NCI-H2107 treated with DMSO at 0.1 percent for 48 hours (cell line): ENCODE measurements around the gene MYZAP.

Source experiments
- DNase-seq: peaks from one replicate; lab custom pipeline; 2025; ENCODE audit not compliant: unreplicated experiment; lab: John Stamatoyannopoulos, UW

Gene MYZAP

DNA sequence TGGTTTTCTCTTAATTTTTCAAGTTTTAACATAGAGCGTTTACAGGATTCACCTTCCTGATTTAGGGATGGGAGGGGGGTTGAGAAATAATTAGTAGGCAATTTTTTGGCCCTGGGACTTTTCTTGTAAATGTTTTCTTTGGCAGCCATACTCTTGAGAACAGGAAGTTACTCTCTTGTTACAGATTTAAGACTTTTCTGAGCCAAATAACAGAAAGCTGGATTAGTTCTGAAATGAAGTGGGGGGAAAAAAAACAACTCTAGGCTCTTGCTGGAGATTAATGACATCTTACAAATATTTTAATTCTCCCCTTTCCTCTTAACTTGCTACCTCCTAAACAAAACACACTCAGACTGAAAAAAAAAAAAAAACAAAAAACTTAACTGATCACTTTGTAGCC is 101.0 kb downstream of the MYZAP start:
- no peak for DNase-seq

DNA sequence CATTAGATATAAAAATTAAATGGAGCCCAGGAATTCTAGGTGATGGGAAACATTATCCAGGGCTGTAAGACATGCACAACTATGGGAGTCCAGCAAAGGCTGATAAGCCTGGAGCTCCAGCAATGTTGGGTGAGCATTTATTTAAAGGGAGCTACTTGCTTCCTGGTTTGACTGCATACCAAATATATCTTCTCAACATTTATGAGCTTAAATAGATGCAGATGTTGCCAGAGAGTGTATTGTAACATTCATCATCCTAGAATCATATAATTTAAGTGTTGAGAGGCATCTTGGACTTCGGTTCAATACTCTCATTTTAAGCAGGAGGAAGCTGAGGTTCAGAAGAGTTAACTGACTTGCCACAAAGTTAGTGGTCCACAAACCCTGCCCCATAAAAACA is 102.6 kb downstream of the MYZAP start:
- no peak for DNase-seq

DNA sequence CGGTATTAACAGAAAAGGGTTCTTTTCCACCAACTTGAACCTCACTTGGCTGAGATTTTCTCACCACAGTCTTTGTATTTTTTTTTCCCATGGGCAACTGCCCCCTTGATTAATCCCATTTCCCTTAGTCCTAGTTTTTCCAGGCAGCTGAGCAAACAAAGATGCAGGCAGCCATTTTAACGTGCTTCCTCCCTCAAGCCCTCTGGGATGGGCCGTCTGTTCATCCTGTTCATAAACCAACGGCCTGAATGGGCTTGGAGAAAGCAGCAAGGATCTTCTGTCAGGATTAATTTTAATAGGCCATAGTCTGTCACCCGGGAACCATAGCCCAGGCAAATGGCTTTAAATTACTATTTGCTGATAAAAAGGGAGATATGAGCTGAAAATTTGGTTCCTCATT is 104.4 kb downstream of the MYZAP start:
- no peak for DNase-seq

DNA sequence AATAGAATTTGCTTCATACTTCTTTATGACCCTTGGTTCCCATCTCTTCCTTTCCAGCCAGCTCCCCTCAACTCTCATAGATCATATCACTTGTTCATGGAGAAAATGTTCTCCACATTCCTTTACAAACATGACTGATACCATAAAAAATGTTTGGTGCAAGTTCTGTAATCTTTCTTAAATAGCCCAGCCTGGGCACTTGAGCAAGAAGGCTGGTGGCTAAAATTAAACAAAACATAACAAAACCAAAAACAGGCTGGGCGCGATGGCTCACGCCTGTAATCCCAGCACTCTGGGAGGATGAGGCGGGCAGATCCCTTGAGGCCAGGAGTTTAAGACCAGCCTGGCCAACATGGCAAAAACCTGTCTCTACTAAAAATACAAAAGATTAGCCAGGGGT is 105.9 kb downstream of the MYZAP start:
- DNase-seq: no peak

DNA sequence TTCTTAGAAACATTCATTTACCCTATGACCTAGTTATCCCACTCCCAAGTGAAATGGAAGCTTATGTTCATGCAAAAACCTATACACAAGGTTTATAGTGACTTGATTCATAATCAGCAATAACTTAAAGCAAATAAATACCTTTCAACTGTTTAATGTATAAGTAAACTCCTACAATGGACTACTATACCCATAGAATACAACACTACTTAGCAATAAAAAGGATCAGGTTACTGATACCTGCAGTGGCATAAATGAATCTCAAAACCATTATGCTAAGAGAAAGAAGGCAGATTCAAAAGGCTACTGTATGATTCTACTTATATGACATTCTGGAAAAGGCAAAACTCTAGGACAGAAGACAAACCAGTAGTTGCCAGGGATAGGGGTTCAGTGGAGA is 106.5 kb downstream of the MYZAP start:
- DNase-seq: no peak

DNA sequence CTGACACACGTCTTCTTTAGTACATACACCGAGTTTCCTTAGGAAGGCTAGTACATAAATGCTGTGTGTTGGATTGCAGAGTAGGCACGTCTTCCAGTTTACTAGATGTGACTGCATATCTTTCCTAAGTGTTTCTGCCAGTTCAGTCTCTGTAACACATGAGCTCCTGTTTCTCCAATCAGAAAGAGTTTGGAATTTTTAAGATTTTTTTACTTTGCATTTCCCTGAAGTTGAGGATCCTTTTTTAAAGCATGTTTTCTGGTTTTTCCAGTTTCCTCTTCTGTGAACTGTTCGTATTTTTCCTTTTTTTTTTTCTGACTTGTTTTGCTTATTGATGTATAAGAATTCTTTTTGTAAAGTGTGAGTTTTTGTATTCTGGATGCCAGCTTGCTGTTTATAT is 107.3 kb downstream of the MYZAP start:
- no peak for DNase-seq

DNA sequence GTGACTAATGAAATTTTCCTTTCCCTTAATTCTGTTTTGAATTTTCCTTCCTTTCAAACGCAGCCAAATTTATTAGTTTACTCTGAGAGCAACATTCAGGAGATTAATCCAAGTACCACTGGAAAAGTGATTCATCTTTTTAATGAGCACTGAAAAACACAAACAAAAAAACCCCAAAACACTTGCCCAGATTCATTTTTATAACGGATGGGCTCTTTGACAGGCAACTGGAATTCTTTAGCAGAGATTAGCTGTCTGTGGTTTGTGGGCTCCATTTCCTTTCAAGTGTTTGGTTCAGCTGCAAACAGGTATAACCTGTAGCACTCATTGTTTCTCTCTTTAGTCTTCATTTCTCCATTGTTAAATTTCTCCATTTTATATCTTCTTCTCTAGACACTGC is 111.7 kb downstream of the MYZAP start:
- peak; percentile 31 for DNase-seq

DNA sequence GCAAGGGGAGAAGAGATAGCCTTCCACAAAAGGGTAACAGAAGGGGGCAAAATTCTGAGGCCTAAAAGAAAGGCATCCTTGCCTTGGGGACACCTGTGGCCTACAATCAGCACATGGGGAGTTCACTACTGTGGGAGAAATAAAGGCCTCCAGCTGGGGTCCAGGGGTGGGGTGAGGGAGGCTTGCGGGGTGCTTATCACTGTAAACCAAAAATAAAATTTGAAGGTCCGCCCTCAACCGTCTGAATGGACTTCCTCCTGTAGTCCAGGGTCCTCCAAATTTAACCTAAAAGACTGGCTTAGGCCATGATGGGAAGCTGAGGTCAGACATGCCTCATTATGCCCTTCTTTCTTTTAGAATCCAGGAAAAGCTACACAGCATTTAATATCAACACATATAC is 112.7 kb downstream of the MYZAP start:
- no peak for DNase-seq

DNA sequence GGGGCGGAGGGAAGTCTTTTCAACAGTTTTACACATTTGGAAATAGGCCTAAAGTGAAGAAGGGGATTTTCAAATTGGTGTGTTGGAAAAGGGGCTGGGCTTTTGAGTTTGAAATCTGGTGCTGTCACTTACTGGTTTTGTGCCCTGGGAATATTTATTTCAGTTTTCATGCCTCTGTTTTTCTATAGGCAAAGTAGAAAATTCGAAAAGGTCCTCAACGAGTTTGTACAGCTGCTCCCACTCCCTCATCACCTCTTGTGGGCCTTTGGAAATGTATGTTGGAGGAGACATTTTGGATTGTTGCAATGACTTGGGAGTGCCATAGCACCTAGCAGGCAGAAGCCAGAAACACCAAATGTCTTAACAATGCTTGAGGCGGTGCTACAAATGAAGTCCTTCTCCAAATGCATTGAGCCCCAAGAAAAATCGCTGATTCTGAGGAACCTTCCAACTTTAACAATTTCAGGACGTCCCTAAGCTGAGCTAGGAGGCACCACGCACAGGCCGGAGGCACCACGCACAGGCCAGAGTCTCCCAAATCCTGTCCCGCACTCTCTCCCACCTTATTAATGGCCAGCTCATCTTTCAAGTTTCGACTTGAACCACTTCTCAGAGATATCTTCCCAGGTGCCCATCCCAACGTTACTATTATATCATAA is 114.2 kb downstream of the MYZAP start:
- no peak for DNase-seq

DNA sequence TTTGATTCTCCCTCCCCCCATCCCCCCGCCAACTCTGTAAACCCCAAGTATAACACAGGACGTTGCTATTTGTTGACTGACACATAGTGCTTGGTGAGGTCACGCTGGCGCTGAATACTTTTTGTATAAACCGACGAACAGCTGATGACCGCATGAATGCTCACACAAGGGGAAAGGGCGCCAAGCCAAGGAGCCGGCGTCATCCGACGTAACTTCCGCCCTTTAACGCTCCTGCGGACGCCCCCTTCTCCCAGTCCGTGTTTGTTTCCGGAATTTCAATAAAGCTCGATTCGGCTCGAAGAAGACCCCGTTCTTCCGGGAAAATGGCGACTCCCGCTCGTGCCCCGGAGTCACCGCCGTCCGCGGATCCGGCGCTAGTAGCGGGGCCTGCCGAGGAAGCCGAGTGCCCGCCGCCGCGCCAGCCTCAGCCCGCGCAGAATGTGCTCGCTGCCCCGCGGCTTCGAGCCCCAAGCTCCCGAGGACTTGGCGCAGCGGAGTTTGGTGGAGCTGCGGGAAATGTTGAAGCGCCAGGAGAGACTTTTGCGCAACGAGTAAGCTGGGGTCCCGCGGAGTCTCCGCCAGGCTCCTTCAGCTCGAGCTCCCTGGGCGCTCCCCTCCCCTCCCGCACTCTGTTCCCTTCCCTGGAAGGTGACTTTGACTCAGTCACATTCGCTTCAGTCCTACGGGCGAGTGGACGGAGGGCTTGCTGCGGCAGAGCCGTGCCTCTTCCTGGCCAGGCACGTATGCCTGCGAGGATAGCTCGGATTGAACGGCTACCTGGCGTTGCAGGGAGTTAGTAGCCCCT is 114.9 kb downstream of the MYZAP start, which contains the start of gene POLR2M:
Gene POLR2M (plus strand): TSS at position 310 of the 805 bp plus-strand sequence. CDS start 129 bp downstream, at position 439.
- peak; percentile 69 for DNase-seq

DNA sequence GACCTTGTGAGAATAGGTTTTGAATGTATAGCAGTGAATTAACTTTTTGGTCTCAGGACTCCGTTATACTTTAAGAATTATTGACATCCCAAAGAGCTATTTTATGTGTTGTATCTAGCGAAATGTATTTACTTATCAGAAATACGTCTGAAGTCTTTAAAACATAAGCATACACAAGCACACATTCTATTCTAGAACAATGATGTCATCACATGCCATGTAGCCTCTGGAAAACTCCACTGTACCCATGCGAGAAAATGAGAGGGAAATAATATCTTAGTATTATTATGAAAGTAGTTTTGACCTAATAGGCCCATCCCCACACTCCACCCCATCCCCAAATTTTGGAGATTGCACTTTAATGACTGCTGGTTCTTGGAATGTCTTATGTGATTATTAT is 116.3 kb downstream of the MYZAP start:
- DNase-seq: no peak

DNA sequence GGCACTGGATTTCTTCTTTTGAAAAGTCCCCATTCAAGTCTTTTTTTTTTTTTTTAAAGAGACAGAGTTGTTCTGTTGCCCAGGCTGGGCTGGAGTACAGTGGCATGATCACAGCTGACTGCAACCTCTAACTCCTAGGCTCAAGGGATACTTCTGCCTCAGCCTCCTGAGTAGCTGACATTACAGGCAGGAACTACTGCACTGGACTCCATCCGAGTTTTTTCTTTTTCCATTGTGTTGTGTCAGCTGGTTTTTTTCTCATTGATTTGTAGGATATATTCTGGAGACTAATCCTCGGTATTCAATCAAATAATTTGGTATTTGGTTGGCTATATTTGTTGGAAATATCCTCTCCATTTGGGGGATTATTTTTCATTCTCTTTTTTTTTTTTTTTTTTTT is 126.6 kb downstream of the MYZAP start:
- DNase-seq: no peak

DNA sequence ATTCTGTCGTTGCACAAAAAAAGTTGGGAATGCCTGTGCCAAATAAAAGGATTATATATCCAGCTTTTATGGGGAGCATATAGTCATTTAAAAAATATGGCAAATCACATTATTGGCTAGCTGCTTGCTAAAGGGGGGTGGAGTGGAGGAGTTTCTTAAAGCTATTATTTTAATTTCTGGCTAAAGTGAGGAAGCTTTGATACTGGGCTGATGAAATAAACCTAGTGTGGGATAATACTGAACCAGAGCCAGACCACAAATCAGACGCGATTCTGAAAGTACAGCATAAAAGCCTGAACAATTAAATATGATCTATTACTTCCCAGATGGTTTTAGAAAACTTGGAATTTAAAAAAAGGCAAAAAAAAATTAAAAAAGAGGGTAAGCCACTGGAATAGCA is 129.2 kb downstream of the MYZAP start:
- no peak for DNase-seq

DNA sequence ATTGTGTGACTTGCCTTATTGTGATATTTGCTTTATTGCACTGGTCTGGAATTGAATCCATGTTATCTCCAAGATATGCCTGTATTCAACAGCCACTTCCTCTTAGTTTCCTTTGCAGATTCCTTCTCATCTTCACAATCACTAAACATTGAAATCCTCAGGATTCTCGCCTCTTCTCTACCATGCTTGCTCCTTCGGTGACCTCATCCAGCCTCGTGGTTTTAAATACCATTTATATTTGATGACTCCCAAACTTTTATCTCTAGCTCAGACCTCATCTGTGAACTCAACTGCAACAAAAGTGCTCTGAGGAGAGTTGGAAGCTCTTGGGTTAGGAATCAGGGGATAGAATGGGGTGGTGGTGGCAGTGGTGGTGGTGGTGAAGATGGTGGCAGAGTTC is 134.7 kb downstream of the MYZAP start:
- DNase-seq: no peak

DNA sequence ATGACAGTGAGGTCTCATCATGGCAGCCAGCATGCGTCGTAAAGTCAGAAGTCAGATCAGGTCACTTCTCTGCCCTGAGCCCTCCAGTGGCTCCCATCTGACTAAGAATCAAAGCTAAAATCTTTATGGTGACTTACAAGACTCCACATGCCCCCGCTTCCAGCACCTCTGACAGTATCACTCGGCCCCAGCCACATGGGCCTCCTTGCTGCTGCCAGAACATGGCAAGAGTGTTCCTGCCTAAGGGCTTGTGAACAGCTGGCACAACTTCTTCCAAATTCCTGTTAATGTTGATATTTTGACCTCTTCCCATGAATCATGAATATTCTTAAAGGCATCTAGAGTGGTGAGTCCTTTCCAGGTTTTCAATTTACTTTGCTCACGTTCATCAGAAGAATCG is 135.3 kb downstream of the MYZAP start:
- DNase-seq: no peak

DNA sequence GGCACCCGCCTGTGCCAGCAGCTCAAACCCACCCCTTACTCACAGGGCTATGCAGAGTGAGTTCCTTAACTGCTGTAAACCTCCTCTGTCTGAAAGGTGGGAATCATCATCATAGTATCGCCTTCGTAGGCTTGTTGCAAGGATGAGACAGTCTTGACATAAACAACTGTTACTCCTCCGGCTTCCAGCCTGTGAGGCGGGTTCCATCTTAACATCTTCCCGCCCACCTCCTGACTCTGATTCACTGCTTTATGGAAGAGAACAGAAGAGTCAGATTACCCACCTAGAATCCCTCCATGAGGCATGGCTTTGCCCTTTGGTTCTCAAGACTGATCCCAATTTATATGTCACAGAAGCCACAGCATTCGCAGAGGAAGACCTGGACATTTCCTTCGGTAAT is 136.7 kb downstream of the MYZAP start:
- DNase-seq: no peak

DNA sequence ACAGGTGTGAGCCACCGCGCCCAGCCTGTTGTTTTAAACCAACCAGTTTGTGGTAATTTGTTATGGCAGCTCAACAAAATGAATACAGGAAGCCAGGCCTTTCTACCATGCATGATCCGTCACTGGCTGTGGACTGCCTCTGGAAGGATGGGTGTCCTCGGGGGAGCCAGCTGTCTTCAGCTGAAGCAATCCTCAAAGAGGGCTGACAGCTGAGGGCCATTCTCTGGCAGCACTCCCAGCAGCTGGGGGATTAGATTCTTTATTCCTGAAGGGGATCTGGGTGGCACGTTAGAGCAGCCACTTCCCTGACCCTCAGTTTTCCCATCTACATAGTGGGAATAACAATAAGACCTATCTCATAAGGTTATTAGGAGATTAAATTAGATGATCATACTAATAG is 139.2 kb downstream of the MYZAP start:
- DNase-seq: no peak

DNA sequence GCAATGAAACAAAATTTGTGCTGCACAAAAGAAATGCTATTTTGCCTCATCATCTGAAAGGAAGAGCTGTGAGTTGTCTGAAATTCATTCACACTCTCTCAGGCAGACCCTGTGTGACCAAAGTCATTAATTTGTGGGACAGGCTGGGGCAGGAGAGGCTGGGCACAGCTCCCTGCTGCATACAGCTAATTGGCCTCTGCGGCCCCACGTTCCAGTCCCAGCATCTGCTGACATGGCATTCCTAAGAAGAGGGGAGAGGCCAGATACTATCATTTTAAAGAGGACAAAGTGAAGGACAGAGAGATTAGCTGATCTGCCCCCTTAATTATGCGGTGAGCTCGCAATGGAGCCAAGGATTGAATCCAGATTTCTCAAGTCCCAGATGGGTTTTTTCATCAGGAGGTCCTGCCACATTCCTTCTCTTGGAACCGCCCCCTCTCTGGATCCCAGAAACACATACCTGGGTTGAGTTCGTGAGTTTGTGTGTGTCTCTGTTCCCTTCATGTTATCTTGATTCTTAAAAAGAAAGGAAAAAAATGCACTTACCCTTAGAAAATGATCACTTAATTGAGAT is 139.9 kb downstream of the MYZAP start:
- no peak for DNase-seq

DNA sequence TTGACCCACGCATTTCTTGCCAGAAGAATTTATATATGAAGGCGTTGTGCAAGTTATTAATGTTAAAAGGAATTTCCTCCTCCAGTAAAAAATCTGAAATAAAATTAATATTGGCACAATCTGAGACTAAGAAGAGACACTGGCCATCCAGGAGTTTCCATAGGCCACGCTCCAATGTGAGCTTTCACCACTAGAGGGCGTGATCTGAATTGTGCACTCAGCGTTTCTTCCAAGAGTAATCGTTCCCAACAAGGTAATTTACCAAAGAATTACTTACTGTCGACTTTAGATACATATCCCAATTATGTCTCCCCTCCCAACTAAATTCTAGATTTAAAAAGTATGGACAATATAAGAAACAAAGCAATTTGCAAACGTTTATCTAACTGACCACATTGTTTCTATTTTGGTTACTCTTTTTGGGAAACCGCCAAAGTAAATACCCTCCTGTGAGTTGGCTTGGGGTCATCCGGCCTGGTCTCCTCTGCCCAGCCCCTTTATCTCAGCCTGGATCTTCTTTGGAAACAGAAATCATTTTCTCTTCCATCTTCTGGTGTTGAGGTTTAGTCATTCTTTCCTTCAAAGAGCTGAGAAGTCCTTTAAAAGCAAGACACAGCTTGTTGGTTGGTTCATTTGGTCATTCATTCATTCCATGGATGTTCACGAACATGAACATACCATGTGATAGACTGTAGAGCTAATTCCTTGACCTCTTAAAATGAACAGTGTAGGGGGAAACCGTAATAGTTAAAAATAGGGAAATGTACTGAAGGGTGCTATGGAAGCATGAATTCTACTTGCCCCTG is 141.0 kb downstream of the MYZAP start:
- DNase-seq: peak; percentile 14

DNA sequence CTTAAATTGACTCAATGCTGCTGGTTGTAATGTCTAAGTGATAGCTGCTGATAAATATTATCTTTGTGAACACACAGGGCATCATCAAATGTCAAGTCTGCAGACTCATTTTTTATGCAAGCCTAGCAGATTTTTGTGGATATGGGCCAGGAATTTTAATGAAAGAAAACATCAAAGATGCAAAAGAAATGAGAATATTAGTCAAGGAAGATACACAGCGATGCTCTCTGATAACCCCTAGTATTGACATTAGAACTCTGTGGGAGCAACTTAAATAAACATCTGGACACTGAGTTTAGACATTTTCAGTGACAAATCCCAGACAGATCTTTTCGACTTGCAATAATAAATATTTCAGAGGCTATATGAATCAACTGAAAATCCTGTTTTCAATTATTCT is 143.2 kb downstream of the MYZAP start:
- no peak for DNase-seq
